ENCODE data around the gene SLIT3. TPM values are rescaled to one million over a fixed set of nuclear protein-coding genes. Genes with fewer than 3 reads are reported as not detected.

The SLIT3 gene
- total RNA-seq, 1 donor from 2014 or later: 5.0 TPM

- no peaks in the 10 kb centered on the region for H3K27me3 ChIP-seq (ENCODE audit: control insufficient read depth, insufficient read depth, low read length)
- no peaks in the 10 kb centered on the region for H3K36me3 ChIP-seq (ENCODE audit: control insufficient read depth, insufficient read depth, low read length)
- no peak for TF ChIP-seq CTCF (IDR thresholded peaks at IDR 0.05; ENCODE audit: insufficient read depth, low read length, poor library complexity, severe bottlenecking)
- DNase-seq (ENCODE audit: low read depth): no peak
- no peak overlapping the region for H3K4me3 ChIP-seq (ENCODE audit: low read depth, low read length)
These were observed 146.3 kb downstream of the SLIT3 start for GRCh38 chr5:169154679-169155078.

GRCh38 chr5:169153405-169153804 lies 147.5 kb downstream of the SLIT3 start:
- Histone ChIP-seq H3K36me3 (ENCODE audit: control insufficient read depth, insufficient read depth, low read length) (no peaks in the 10 kb centered on the region), H3K27me3 (ENCODE audit: control insufficient read depth, insufficient read depth, low read length) (no peaks in the 10 kb centered on the region), H3K4me3 (ENCODE audit: low read depth, low read length) (no peak overlapping the region)
- no peak for DNase-seq (ENCODE audit: low read depth)
- no peak for TF ChIP-seq CTCF (IDR thresholded peaks at IDR 0.05; ENCODE audit: insufficient read depth, low read length, poor library complexity, severe bottlenecking)

DNA sequence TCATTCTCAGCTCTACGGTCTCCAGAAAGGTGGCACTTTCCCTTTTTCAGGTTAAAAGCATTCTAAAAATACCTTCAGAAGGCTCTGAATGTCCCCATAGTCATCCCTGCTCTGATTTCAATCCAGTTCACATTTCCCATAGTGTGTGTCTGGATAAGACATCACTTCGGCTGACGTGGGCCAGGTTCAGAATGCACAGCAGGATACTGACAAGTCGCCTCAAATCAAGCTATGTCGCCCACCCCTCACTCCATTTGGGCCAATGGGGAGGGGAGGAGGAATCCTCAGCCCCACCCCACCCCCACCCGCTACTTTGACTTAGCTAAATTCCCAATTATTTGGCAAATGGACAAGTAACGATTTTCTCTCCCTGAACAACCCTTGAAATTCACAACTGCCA lies 148.0 kb downstream of the SLIT3 start:
- Histone ChIP-seq H3K4me3 (ENCODE audit: low read depth, low read length) (no peak overlapping the region), H3K36me3 (ENCODE audit: control insufficient read depth, insufficient read depth, low read length) (no peaks in the 10 kb centered on the region), H3K27me3 (ENCODE audit: control insufficient read depth, insufficient read depth, low read length) (no peaks in the 10 kb centered on the region)
- no peak for TF ChIP-seq CTCF (IDR thresholded peaks at IDR 0.05; ENCODE audit: insufficient read depth, low read length, poor library complexity, severe bottlenecking)
- no peak for DNase-seq (ENCODE audit: low read depth)

GRCh38 chr5:169152453-169152852 lies 148.5 kb downstream of the SLIT3 start:
- TF ChIP-seq CTCF (IDR thresholded peaks at IDR 0.05; ENCODE audit: insufficient read depth, low read length, poor library complexity, severe bottlenecking): no peak
- Histone ChIP-seq H3K27me3 (ENCODE audit: control insufficient read depth, insufficient read depth, low read length) (no peaks in the 10 kb centered on the region), H3K36me3 (ENCODE audit: control insufficient read depth, insufficient read depth, low read length) (no peaks in the 10 kb centered on the region), H3K4me3 (ENCODE audit: low read depth, low read length) (no peak overlapping the region)
- DNase-seq (ENCODE audit: low read depth): no peak

DNA sequence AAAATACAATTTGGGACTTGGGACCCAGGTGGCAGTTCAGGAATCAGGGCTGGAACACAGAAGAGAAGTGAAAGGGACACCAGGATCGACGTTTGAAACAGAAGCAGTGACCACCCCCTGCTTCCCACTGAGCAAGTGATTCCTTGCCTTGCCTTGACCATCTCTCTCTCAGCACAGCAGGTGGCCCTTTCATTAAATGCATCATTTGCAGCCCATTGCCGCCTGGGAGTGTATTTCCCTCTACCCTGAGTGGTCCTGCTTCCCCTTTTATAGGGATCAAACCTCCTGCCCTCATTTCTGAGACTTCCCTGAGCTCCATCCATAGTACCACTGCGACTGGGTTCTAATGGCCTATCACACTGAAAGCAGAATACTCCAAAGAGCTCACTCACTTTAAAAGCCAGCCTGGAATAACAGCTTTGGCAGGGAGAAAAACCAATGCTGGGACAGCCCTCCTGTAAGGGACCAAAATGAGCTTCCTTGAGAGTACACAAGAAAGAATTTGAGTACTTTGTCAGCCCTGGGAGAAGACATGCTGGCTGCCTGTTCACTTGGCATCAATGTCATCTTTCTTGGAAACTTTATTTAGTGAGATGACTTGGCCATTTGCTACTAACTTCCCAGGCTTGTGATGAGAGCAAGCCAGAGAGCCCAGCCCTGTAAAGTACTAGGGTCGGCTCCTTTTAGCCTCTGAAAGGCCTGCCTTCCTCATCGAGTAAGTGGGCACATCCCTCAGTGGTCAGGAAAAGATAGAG lies 149.7 kb downstream of the SLIT3 start:
- no peaks in the 10 kb centered on the region for H3K27me3 ChIP-seq (ENCODE audit: control insufficient read depth, insufficient read depth, low read length)
- no peak overlapping the region for H3K4me3 ChIP-seq (ENCODE audit: low read depth, low read length)
- no peak for TF ChIP-seq CTCF (IDR thresholded peaks at IDR 0.05; ENCODE audit: insufficient read depth, low read length, poor library complexity, severe bottlenecking)
- no peaks in the 10 kb centered on the region for H3K36me3 ChIP-seq (ENCODE audit: control insufficient read depth, insufficient read depth, low read length)
- DNase-seq (ENCODE audit: low read depth): no peak

- H3K4me3 ChIP-seq (ENCODE audit: low read depth, low read length): no peak overlapping the region
- no peak for DNase-seq (ENCODE audit: low read depth)
- TF ChIP-seq CTCF (IDR thresholded peaks at IDR 0.05; ENCODE audit: insufficient read depth, low read length, poor library complexity, severe bottlenecking): no peak
- H3K36me3 ChIP-seq (ENCODE audit: control insufficient read depth, insufficient read depth, low read length): no peaks in the 10 kb centered on the region
- no peaks in the 10 kb centered on the region for H3K27me3 ChIP-seq (ENCODE audit: control insufficient read depth, insufficient read depth, low read length)
These were observed 150.8 kb downstream of the SLIT3 start for GRCh38 chr5:169150108-169150507.
